ENCODE measurements around the gene WDR86. TPM values are rescaled to one million over a fixed set of nuclear protein-coding genes. Genes with fewer than 3 reads are reported as not detected.

The WDR86 gene
- polyA plus RNA-seq, 1 donor from 2014 or later: 46.2 TPM

GRCh38 chr7:151420144-151420543 lies 10.3 kb upstream of the WDR86 start:
- Histone ChIP-seq H3K4me2 (ENCODE audit: low read length) (no peak overlapping the region), H3K4me3 (ENCODE audit: low read length) (no peak overlapping the region), H3F3A (ENCODE audit: insufficient read depth, low read length, poor library complexity, severe bottlenecking) (no peaks in the 10 kb centered on the region), H3K9me3 (ENCODE audit: low read length) (no peaks in the 10 kb centered on the region), H3K27ac (ENCODE audit: low read length) (no peak overlapping the region), H3K79me2 (replicated peaks; ENCODE audit: insufficient read depth, low read length) (no peaks in the 10 kb centered on the region), H4K20me1 (ENCODE audit: insufficient read depth) (no peaks in the 10 kb centered on the region), H3K27me3 (ENCODE audit: insufficient read depth, low read depth, low read length) (no peaks in the 10 kb centered on the region), H3K9ac (ENCODE audit: low read length) (no peak overlapping the region), H3K9me2 (ENCODE audit: insufficient read depth, low read length) (no peaks in the 10 kb centered on the region), H3K36me3 (ENCODE audit: insufficient read depth, low read length) (no peaks in the 10 kb centered on the region), H2AFZ (ENCODE audit: low read depth, low read length) (no peak overlapping the region)
- TF ChIP-seq TAF1 (IDR thresholded peaks at IDR 0.05; ENCODE audit: low read depth) (no peak), EP300 (conservative IDR thresholded peaks at IDR 0.05; ENCODE audit: poor library complexity, severe bottlenecking) (no peak), POLR2AphosphoS5 (IDR thresholded peaks at IDR 0.05) (no peak), MXI1 (conservative IDR thresholded peaks at IDR 0.05; ENCODE audit: poor library complexity, severe bottlenecking) (no peak), RAD21 (conservative IDR thresholded peaks at IDR 0.05) (no peak), SMC3 (conservative IDR thresholded peaks at IDR 0.05; ENCODE audit: poor library complexity) (no peak), EZH2 (IDR thresholded peaks at IDR 0.05; ENCODE audit: borderline replicate concordance, insufficient read depth, low read length, poor library complexity, severe bottlenecking) (no peak)
- TF ChIP-seq, protein P1, sequence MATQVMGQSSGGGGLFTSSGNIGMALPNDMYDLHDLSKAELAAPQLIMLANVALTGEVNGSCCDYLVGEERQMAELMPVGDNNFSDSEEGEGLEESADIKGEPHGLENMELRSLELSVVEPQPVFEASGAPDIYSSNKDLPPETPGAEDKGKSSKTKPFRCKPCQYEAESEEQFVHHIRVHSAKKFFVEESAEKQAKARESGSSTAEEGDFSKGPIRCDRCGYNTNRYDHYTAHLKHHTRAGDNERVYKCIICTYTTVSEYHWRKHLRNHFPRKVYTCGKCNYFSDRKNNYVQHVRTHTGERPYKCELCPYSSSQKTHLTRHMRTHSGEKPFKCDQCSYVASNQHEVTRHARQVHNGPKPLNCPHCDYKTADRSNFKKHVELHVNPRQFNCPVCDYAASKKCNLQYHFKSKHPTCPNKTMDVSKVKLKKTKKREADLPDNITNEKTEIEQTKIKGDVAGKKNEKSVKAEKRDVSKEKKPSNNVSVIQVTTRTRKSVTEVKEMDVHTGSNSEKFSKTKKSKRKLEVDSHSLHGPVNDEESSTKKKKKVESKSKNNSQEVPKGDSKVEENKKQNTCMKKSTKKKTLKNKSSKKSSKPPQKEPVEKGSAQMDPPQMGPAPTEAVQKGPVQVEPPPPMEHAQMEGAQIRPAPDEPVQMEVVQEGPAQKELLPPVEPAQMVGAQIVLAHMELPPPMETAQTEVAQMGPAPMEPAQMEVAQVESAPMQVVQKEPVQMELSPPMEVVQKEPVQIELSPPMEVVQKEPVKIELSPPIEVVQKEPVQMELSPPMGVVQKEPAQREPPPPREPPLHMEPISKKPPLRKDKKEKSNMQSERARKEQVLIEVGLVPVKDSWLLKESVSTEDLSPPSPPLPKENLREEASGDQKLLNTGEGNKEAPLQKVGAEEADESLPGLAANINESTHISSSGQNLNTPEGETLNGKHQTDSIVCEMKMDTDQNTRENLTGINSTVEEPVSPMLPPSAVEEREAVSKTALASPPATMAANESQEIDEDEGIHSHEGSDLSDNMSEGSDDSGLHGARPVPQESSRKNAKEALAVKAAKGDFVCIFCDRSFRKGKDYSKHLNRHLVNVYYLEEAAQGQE (IDR thresholded peaks at IDR 0.05; ENCODE audit: borderline replicate concordance): no peak
- TF ChIP-seq, protein P2, sequence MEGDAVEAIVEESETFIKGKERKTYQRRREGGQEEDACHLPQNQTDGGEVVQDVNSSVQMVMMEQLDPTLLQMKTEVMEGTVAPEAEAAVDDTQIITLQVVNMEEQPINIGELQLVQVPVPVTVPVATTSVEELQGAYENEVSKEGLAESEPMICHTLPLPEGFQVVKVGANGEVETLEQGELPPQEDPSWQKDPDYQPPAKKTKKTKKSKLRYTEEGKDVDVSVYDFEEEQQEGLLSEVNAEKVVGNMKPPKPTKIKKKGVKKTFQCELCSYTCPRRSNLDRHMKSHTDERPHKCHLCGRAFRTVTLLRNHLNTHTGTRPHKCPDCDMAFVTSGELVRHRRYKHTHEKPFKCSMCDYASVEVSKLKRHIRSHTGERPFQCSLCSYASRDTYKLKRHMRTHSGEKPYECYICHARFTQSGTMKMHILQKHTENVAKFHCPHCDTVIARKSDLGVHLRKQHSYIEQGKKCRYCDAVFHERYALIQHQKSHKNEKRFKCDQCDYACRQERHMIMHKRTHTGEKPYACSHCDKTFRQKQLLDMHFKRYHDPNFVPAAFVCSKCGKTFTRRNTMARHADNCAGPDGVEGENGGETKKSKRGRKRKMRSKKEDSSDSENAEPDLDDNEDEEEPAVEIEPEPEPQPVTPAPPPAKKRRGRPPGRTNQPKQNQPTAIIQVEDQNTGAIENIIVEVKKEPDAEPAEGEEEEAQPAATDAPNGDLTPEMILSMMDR (IDR thresholded peaks at IDR 0.05; ENCODE audit: poor library complexity, severe bottlenecking): no peak

DNA sequence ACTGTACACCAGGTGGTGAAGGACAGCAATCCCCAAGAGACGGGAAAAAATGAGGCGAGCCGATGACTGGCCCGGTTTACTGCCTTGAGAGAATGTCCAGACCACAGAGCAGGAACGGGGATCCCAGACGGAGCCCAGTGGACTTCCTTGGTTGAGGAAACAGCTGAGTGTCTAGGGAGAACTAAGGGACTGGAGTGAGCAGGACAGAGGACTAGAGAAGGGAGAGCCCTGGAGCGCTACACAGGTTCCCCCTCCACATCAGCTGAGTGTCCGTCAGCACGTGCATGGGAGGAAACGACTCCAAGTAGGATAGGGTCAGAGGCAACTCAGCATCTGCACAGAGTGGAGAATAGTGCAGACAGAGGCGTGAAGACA lies 7.1 kb upstream of the WDR86 start:
- no peak overlapping the region for H3K4me2 ChIP-seq (ENCODE audit: low read length)
- no peaks in the 10 kb centered on the region for H4K20me1 ChIP-seq (ENCODE audit: insufficient read depth)
- no peak overlapping the region for H2AFZ ChIP-seq (ENCODE audit: low read depth, low read length)

More for the DNA sequence above, 7.1 kb upstream of the WDR86 start:
- H3F3A ChIP-seq (ENCODE audit: insufficient read depth, low read length, poor library complexity, severe bottlenecking): no peaks in the 10 kb centered on the region
- no peak overlapping the region for H3K27ac ChIP-seq (ENCODE audit: low read length)
- no peaks in the 10 kb centered on the region for H3K79me2 ChIP-seq (replicated peaks; ENCODE audit: insufficient read depth, low read length)
- no peaks in the 10 kb centered on the region for H3K36me3 ChIP-seq (ENCODE audit: insufficient read depth, low read length)
- H3K9me3 ChIP-seq (ENCODE audit: low read length): no peaks in the 10 kb centered on the region
- H3K9me2 ChIP-seq (ENCODE audit: insufficient read depth, low read length): no peaks in the 10 kb centered on the region
- no peaks in the 10 kb centered on the region for H3K27me3 ChIP-seq (ENCODE audit: insufficient read depth, low read depth, low read length)
- TF ChIP-seq RAD21 (conservative IDR thresholded peaks at IDR 0.05): no peak
- no peak for TF ChIP-seq MXI1 (conservative IDR thresholded peaks at IDR 0.05; ENCODE audit: poor library complexity, severe bottlenecking)
- no peak for TF ChIP-seq EP300 (conservative IDR thresholded peaks at IDR 0.05; ENCODE audit: poor library complexity, severe bottlenecking)
- TF ChIP-seq SMC3 (conservative IDR thresholded peaks at IDR 0.05; ENCODE audit: poor library complexity): no peak
- TF ChIP-seq, protein P2 (IDR thresholded peaks at IDR 0.05; ENCODE audit: poor library complexity, severe bottlenecking): no peak
- no peak for TF ChIP-seq POLR2AphosphoS5 (IDR thresholded peaks at IDR 0.05)
- no peak for TF ChIP-seq TAF1 (IDR thresholded peaks at IDR 0.05; ENCODE audit: low read depth)
- TF ChIP-seq, protein P1 (IDR thresholded peaks at IDR 0.05; ENCODE audit: borderline replicate concordance): no peak
- no peak for TF ChIP-seq EZH2 (IDR thresholded peaks at IDR 0.05; ENCODE audit: borderline replicate concordance, insufficient read depth, low read length, poor library complexity, severe bottlenecking)
- H3K4me3 ChIP-seq (ENCODE audit: low read length): no peak overlapping the region
- H3K9ac ChIP-seq (ENCODE audit: low read length): no peak overlapping the region

Measured in neural cell (in vitro differentiated cells).